NOMO-1 treated with DMSO at 0.1 percent for 48 hours (cell line): ENCODE results near the gene FMNL2.

Experiments used
- DNase-seq: peaks from one replicate; lab custom pipeline; 2025; ENCODE audit not compliant: unreplicated experiment; lab: John Stamatoyannopoulos, UW

The FMNL2 gene

GRCh38 chr2:152548111-152548875 is 213.3 kb downstream of the FMNL2 start:
- DNase-seq, result no peak

GRCh38 chr2:152548996-152549395 is 214.0 kb downstream of the FMNL2 start:
- DNase-seq, result no peak

GRCh38 chr2:152549423-152549822 is 214.4 kb downstream of the FMNL2 start:
- DNase-seq, result no peak

DNA sequence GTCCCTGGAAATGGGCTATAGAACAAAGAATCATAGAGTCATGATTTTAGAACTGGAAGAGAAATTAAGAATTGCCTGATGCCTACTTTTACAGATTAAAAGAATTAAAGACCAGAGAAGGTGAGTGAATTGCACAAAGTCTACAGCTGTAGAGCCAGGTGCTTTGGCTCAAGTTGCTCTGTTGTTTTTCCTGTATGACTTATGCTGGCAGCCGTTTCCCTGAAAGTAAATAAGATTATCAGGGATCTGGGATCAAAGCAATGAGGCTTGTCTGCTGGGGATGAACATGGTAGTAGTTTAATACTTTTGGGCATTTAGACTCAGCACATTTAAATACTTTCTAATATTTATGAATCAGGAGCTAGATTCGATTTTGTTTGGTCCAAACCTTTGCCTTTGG is 215.4 kb downstream of the FMNL2 start:
- no peak for DNase-seq

DNA sequence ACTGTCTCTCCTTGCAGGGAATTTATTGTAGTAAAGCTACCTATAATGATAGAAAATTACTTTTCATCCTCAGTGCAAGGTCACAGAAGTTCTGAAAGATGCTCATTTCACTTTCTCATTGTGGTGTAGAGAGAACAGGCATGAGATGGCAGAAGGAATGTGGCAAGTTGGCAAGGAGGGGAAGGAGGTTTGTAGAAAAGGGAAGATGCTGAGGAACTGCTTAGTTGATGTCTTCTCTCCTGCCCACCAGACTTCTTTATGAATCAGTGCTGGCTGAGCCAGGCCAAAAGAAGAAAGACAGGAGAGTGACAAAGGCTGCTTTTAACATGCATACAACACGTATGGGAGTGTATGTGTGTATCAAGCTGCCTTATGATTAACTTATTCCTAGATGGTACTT is 217.9 kb downstream of the FMNL2 start:
- no peak for DNase-seq

DNA sequence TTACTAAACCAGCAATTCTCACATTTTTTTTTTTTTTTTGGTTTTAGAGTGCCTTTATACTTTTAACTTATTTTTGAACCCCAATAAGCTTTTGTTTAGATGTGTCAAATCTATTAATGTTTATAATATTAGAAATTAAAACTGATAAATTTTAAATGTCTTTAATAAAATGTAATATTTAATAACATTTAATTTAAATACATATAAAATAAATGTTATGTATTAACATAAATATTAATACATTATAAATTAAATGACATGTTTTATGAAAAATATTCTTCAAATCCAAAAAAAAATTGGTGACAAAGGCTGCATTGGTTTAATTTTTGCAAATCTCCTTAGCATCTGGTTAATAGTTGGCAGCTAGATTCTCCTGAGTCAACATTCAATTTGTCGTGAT is 218.5 kb downstream of the FMNL2 start:
- no peak for DNase-seq

GRCh38 chr2:152555048-152555447 is 220.1 kb downstream of the FMNL2 start:
- DNase-seq, result no peak

- no peak for DNase-seq
These were observed 221.5 kb downstream of the FMNL2 start for GRCh38 chr2:152556506-152556905.

GRCh38 chr2:152557273-152557888 is 222.4 kb downstream of the FMNL2 start:
- no peak for DNase-seq

GRCh38 chr2:152558158-152558984 is 223.4 kb downstream of the FMNL2 start:
- DNase-seq, result no peak

DNA sequence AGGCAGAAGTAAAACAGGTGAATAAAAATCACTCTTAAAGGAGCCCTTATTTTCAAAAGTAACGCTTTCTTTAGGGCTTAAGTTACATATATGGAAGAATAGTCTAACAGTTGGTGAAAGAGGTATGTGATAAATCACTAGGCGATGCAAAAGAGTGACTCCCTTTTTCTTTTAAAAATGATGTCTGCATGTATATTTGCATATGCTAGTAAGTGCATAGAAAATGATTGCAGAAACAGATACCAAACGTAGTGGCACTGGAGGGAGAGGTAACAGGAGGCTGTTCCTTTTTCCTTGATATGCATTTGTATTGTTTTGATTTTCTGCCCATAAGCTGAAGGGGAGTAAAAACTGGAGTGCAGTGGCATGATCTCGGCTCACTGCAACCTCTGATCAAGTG is 224.0 kb downstream of the FMNL2 start:
- DNase-seq, result no peak

DNA sequence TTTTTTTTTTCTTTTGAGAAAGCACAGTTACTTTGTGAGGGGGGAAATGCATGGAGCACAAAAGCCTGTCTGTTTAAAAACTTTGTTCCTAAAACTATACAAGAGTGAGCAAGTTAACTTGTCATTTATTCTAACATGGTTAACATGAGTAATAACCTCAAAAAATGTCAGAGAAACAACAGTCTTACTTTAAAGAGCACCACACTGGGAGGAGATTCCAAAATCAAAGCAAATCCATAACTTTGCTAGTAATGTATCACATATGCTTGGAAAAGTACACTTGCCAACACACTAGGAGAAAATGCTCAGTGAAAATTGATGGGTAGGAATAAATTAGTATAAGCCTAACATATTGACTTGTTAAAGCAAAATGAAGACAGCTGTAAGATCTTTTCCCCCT is 225.2 kb downstream of the FMNL2 start:
- no peak for DNase-seq

- DNase-seq, result no peak
These were observed 226.1 kb downstream of the FMNL2 start for GRCh38 chr2:152560873-152561595.

GRCh38 chr2:152562198-152562884 is 227.4 kb downstream of the FMNL2 start:
- no peak for DNase-seq

DNA sequence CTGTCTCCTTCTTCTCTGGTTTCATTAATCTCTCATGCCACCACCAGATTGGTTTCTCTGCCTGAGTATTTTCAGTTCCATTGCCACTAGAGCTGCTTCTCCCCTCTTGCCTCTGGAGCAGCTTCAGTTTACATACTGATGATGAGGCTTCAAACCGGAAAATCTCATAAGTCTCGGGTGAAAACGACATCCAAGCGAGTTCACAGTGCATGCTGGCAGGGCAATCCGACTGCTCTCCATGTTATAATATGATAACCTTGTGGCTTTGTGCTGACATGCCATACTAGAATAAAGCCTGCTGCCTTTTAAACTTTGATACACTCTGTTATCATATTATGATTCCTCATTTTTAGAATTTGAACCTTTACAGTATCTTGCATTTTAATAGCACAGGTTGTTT is 228.8 kb downstream of the FMNL2 start:
- no peak for DNase-seq

DNA sequence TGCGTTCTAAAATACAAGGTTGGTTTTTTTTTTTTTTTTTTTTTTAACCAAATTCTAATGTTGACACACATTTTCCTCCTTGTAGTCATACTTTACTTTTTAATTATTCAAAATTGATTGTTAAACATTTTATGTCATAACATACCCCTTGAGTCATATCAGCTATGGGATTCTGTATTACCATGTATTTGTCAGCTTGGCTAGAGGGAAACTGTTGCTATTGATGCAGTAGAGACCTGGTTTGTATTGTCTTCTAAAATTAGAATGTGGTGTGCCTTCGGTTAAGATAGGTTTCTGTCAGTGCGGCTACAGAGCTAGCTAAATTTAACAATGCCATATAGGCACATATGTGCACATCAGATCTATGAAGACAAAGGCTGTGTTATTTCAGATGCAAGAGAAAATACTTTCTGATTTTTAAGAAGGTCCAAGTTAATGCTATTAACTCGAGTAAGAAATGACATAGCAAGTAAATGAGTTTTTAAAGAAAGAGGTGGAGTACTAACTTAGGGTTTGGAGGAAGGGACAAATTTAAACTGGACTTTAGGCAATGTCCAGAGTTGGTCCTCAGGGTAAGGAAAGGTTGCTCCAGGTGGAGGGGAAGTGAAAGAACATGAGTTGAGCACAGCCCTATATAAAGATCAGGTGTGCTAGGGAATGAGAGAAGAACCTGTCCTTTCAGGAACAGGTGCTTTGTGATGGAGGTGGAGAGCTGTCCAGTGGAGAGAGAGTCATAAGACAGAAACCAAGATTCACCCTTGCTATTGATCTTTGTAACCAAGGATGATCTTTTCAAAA is 230.0 kb downstream of the FMNL2 start:
- no peak for DNase-seq

DNA sequence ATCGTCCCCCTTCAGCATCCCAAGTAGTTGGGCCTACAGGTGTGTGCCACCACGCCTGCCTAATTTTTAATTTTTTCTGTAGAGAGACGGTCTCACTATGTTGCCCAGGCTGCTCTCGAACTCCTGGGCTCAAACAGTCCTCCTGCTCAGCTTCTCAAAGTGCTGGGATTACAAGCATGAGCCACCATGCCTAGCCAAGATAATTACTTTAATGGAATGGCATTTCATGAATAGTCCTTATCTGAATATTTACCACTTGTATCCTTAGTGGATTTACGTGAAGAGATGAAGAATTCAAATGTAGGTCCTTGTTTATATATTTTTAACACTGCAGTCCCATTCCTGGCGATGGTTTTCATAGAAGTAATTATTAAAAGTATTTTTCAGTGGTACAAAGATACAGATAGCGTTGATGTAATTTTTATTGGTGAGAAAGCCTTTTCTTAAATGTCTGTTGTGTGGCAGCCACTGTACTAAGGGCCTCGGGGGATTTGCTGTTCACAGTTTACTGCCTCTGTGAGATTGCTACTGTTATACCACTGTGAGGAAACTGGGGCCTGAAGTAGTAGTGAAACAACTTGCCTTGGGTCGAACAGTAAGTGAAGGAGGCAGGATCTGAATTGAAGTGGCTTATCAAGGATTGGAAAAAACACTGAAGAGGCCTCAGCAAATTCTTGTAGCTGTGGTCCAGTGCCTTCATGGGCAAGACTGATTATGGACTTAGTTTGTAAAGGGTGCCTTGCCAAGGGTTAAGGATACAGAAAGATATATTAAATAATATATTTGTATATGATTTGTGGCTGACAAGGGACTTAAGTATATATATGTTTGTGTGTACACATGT is 231.1 kb downstream of the FMNL2 start:
- DNase-seq, result no peak

DNA sequence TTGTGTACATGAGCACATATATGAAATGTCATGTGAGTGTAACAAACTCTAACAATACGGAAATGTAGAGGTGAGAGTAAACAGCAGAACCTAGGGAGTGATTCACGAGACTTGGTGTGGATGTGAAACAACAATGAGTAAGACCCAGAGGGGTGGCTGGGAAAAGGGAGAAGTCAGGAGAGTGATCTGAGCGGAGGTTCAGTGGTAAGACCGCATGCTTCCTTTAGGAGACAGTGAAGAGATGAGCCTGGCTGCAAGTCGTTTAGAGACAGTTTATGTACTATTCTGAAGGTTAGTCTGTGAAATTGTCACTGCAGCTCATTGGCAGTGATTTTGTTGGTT is 231.7 kb downstream of the FMNL2 start:
- DNase-seq, result no peak

GRCh38 chr2:152568531-152568930 is 233.6 kb downstream of the FMNL2 start:
- no peak for DNase-seq
